Right lung (tissue), 10 donors: Measurements from ENCODE around the gene SCAPER. TPM values are rescaled to one million over a fixed set of nuclear protein-coding genes. Genes with fewer than 3 reads are reported as not detected.
A peak's percentile ranks its signal among the peaks of the same experiment; 100 is the strongest.

Experiments
- DNase-seq, 2 donors: peaks; one replicate each; pipeline ENCODE4 v3.0.0-alpha.2; 2013
- long read RNA-seq, 8 donors: transcript quantifications; one replicate each; lab custom pipeline, GENCODE V29; 2026
- polyA plus RNA-seq, 5 donors: library from polyadenylated mRNA; unstranded; fragments of 120-200 nt; gene quantifications; one replicate each; pipeline versions ENCODE4 v1.2.1 to v1.2.3, GENCODE V29; 2013; ENCODE audit warnings: inconsistent platforms in 1 of 5, low replicate concordance in 1 of 5; ENCODE audit not compliant: insufficient read length in 5 of 5, insufficient read depth in 1 of 5

Gene SCAPER, protein sequence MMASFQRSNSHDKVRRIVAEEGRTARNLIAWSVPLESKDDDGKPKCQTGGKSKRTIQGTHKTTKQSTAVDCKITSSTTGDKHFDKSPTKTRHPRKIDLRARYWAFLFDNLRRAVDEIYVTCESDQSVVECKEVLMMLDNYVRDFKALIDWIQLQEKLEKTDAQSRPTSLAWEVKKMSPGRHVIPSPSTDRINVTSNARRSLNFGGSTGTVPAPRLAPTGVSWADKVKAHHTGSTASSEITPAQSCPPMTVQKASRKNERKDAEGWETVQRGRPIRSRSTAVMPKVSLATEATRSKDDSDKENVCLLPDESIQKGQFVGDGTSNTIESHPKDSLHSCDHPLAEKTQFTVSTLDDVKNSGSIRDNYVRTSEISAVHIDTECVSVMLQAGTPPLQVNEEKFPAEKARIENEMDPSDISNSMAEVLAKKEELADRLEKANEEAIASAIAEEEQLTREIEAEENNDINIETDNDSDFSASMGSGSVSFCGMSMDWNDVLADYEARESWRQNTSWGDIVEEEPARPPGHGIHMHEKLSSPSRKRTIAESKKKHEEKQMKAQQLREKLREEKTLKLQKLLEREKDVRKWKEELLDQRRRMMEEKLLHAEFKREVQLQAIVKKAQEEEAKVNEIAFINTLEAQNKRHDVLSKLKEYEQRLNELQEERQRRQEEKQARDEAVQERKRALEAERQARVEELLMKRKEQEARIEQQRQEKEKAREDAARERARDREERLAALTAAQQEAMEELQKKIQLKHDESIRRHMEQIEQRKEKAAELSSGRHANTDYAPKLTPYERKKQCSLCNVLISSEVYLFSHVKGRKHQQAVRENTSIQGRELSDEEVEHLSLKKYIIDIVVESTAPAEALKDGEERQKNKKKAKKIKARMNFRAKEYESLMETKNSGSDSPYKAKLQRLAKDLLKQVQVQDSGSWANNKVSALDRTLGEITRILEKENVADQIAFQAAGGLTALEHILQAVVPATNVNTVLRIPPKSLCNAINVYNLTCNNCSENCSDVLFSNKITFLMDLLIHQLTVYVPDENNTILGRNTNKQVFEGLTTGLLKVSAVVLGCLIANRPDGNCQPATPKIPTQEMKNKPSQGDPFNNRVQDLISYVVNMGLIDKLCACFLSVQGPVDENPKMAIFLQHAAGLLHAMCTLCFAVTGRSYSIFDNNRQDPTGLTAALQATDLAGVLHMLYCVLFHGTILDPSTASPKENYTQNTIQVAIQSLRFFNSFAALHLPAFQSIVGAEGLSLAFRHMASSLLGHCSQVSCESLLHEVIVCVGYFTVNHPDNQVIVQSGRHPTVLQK (N-terminal part only)
- polyA plus RNA-seq = 10 to 100 TPM; 21.3 to 30.2 (median 26.1) TPM
- long read RNA-seq, donor 1 = 0 reads
- long read RNA-seq, donor 2 = 0 reads
- long read RNA-seq, donor 3 = 0 reads
- long read RNA-seq, donor 4, partial matches to known transcripts = 239 of 244 reads
- long read RNA-seq, donor 4, other reads (novel, unspliced or antisense) = 5 of 244 reads
- long read RNA-seq, donor 5 = 0 reads
- long read RNA-seq, donor 6, partial matches to known transcripts = 0 of 1 reads
- long read RNA-seq, donor 6, other reads (novel, unspliced or antisense) = 0 of 1 reads
- long read RNA-seq, donor 7, partial matches to known transcripts = 7 of 7 reads
- long read RNA-seq, donor 7, other reads (novel, unspliced or antisense) = 0 of 7 reads
- long read RNA-seq, donor 8 = 0 reads

DNA sequence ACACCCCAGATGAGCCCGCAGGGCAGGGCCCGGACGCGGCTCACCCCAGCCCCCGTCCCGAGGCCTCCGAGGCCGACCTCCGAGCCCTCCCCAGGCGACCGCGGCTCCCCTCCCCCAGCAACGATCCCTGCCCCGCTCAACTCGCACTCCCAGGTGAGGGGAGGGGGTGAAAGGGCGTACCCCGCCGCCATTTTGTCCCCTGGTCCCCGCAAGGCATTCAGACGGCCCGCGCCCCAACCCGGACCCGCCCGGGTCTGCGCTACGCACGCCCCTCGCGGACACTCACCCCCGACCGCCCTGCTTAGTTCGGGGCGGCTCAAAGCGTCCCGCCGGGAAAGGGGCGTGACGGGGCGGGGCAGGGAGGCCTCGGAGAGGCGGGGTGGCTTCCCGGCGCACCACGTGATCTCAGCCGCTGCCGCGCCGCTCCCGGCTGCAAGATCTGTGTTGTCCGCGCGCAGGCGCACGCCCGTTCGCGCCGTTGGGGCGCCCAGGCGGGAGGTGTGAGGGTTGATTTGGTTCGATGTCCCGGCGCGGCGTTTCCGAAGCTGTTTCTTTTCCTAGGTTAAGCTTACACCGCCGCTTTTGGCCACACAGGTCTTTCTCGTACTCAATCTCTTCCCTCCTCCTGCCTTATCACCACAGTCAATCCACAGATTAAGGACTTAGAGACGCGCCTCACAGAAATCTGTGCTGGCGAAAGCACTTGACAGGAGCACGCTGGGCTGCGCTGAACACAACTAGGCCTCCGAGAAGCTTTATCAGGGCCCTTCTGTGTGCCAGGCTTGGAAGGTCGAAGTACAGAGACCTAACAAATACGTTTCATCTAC is at the start of gene SCAPER:
TSS of gene SCAPER (minus strand) at position 328 of the 827 bp plus-strand sequence. CDS start 21,523 bp downstream, outside the sequence.
- DNase-seq = peak; percentile 91

DNA sequence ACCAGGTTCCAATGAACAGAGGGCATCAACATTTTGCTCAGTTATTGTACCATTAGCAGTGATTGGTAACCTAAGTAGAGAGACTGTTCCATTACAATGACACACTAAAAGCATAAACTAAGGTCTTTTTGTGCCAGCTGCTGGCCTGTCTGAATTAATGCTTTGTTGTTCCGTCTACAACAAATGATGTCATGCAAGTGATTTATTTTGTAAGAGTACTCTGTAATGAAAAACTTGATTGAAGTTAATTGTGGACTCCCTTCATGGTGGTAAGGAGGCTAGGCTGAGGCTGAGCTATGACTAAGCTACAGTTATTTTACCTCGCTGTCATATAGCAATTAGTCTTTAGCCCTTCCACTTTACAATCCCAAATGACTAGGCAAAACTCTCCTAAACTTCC is 49.6 kb upstream of the SCAPER start:
- no peak for DNase-seq

DNA sequence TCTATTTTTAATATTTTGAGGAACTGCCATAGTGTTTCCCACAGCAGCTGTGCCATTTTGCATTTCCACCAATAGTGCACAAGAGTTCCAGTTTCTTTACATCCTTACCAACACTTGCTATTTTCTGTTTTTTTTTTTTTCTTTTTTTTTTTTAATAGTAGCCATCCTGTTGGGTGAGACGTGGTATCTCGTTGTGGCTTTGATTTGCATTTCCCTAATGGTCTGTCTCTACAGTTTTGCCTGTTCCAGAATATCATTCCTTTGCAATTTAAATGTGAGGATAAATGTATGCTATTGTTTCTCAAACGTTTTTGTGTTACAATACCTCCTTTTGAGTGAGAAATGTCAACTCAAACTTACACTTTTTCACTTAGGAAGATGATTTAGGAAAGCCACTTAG is 48.8 kb upstream of the SCAPER start:
- no peak for DNase-seq

DNA sequence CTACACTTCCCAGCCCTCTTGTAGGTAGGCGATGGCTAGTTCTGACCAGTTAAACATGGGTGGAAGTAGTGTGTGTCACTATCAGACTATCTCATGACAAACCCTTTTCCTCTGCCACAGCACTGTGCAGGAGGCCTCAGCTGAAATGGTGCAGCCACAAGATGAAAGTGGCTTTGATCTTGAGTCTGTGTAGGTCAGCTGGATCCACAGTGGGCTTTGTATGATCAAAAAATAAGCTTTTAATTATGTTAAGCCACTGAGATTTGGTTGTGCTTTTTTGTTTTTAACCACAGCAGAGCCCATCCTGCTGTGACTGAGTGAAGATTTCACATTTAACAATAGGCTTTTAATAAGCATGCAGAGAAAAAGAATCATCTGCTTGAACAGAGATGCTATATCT is 46.1 kb upstream of the SCAPER start:
- no peak for DNase-seq

DNA sequence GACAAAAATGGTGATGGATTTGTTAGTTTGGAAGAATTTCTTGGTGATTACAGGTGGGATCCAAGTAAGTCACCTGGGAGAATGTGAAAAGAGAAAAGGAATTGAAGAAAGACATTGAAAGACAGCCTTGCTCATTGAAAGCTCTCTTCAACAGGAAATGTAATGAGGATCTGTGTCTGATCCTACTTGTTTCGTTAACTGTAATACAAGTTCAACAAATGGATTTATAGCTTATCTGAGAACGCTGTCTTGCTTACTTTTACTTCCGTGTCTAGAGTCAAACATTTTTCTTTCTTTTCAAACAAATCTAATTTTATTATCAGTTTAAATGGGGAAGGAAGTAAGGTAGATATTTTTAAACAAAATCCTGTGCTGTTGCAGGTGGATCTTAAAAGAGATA is 42.3 kb upstream of the SCAPER start:
- no peak for DNase-seq

DNA sequence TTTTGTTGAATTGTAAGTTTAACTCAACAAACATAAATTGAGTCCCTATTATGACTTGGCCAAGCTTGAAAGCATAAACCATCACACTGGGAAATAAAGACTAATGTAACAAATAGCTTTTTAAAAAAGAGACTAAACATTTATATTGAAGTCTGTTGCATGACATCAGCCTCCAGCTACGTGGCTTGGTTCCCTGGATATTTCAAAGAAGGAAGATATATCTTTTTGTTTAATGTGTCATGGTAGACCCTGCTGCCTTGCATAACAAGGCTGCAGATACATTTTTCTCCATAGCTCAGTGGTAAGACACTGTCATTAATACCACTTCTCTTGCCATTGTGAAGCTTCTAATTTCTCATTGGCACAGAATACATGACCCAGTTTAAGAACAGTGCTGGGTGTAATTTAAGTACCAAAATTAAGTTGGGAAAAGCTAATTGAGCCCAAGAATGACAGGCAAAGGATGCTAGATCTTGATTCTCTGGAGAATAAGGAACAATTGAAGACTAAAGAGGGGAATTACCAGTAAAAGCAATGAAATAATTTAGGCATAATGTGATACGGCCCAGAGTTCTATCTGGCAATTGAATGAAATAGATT is 40.5 kb upstream of the SCAPER start:
- no peak for DNase-seq

DNA sequence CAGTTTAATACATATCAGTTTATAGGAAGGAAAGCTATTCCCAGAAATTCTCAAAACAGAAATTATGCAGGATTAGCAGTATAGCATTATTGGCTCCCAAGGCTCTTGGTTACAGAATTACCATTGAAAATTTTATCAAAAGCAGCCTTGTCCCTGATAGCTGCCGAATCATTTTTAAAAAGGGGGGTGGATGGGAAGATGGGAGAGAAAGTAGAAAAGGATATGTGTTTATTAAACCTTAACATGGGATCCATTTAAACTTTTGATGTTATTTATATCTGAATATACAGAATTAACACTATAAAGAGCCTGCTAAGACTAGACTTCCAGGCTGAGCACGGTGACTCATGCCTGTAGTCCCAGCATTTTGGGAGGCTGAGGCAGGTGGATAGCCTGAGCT is 37.2 kb upstream of the SCAPER start:
- DNase-seq = no peak

DNA sequence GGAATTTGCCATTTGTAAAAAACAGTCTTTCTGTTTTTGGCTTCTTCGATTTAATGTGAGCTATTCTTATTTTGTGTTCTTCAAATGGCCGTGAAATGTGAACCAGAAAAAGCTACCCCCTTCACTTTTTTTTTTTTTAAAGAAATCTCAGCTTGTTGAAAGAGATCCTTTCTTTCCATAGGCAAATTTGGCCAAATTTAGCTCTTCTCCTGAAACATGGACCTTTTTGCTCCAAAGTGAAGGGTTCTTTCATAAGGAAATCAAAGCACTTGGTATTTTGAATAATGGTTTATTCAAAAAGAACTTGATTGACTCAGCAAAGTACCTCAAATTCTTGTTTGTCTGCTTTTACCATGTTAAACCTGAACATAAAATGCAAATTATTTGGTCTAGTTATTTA is 36.5 kb upstream of the SCAPER start:
- no peak for DNase-seq

DNA sequence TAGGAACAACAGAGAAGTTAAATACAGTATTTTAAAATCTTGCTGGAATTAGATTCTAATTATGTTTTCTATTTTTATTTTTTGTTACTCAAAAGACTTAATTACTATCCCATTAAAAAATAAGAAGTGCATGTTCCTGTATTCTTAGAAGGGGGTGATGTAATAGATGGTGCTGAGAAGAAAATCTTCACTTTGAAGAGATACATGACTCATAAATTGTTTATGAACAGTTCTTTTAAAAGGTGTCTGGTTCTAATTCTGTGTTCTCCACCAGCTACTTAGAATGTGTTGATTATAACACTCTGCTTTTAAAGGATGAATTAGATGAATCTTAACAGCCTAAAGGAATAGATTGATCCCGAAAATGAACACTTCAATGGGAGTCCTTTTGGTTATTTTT is 34.6 kb upstream of the SCAPER start:
- no peak for DNase-seq

DNA sequence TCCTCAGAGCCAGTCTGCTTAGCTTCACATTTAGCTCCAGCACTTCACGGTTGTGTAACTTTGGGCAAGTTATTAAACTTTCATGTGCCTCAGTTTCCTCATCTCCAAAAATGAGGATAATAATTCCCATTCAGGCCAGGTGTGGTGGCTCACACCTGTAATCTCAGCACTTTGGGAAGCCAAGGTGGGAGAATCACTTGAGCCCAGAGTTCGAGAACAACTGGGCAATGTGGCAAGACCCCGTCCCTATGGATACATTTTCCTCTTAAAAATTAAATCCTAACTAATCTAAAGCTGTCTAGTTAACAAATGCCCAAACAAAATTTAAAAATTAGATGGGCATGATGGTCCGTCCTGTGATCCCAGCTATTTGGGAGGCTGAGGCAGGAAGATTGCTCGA is 33.6 kb upstream of the SCAPER start:
- DNase-seq = no peak

DNA sequence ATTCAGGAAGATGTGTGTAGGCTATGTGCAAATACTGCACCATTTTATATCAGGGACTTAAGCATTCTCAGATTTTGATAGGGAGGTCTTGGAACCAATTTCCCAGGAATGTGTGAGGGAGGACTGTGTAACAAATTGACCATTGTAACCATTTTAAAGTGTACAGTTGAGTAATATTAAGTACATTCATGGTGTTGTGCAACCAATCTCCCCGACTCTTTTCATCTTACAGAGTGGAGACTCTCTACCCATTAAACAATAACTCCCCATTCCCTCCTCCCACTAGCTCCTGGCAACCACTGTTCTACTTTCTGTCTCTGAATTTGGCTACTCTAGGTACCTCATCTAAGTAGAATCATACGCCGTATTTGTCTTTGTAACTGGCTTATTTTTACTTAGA is 31.5 kb upstream of the SCAPER start:
- DNase-seq = no peak

DNA sequence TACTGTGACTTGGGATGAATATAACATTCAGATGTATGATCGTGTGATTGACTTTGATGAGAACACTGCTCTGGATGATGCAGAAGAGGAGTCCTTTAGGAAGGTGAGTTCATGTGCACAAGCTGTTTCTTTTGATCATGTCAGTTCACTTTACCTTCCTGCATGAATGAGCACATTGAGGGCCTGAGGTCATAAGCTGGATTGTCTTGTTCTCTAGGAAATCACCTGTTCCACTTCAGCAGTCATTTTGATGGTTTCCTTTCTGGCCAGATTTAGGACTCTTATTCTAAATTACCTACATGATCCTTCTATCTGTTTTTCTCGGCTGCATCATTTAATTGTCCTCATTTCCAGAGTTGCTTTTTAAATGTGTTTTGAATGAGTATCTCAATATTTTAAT is 30.5 kb upstream of the SCAPER start:
- DNase-seq = no peak

DNA sequence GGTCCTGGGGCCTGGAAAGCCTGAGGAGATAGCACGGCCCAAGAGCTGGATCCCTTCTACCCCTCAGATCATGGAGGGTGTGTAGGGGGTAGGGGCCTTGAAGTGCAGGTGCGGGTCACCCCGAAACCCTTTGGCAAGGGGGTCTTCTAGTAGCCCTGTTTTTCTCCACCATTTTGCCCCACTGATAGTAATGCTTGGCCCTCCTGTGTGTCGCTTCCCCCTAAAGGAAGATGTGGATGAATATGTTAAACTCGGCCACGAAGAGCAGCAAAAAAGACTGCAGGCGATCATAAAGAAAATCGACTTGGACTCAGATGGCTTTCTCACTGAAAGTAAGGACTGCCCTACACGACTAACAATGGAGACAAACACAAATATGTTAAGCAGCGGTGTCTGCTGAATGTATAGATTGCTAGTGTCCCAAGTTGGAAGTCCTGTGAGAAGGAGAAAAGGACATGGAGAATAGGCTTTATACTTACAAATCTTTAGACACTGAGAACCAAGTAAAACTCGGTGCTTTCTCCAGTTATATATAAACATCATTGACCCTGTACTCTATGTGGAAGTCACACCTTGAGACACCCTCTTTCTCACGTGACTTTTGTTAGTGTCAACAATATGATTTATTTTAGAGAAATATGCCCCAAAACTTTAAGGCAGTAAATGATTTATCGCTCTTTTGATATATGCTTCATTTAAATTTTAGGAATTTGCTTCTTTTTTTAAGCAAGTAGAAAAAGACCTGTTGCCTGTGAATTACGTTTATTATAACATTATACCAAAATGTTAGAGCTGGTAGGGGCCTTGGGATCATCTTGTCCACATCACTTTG is 27.2 kb upstream of the SCAPER start:
- DNase-seq = peak; percentile 27 to 28

DNA sequence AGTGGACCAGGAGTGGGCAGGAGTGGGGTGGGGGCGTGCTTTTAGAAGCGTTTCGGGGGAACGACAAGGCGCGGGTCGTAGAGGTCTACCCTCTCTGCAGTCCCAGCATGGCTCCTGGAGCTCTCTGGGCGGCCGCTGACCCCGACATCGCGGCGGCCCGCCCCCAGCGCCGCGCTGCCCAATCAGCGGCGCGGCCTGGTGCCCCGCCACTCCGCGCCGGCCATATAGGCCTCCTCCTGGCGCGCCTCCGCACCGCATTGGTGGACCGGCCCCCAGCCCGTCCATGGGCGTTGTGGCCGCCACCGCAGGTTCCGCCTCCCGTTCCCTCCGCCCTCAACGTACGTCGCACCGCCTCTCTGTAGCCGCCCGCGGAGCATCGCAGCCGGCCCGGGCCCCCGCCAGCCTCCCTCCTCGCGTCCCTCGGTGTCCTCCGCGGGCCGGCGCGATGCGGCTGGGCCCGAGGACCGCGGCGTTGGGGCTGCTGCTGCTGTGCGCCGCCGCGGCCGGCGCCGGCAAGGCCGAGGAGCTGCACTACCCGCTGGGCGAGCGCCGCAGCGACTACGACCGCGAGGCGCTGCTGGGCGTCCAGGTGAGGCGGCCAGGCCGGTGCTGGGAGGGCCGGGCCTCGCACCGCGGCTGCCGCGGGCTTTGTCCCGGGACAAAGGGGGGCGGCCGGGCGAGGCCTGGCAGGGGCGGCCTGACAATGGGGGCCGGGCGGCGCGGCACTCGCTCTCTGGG is 26.4 kb upstream of the SCAPER start, which contains the start of gene RCN2:
TSS of gene RCN2 (plus strand) at position 353 of the 738 bp plus-strand sequence. CDS start at position 446, 93 bp downstream.
- peak; percentile 93 to 95 for DNase-seq

DNA sequence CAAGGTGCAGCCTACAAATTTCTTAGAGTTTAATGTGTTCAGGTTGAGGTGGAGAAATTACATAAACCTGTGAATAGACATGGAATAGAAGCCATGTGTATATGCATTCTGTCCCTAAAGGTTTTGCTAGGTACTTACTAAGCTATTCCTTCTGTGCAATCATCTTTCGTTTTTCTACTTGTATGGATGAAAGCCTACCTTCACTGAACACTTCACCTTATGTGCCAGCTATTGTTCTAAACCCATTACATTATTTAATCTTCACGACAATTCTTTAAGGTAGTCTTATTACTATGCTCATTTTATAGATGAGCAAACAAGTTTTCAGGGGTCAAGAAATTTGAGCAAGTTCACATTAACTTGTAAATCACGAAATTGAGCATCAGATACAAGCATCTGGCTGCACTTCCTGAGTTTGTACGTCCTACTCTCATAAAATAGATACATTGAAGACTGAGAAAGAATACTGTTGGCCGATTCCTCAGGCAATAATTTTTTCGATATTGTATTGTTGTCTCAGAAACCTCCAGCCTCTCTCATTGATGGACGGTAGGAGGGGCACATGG is 25.8 kb upstream of the SCAPER start:
- DNase-seq = no peak

DNA sequence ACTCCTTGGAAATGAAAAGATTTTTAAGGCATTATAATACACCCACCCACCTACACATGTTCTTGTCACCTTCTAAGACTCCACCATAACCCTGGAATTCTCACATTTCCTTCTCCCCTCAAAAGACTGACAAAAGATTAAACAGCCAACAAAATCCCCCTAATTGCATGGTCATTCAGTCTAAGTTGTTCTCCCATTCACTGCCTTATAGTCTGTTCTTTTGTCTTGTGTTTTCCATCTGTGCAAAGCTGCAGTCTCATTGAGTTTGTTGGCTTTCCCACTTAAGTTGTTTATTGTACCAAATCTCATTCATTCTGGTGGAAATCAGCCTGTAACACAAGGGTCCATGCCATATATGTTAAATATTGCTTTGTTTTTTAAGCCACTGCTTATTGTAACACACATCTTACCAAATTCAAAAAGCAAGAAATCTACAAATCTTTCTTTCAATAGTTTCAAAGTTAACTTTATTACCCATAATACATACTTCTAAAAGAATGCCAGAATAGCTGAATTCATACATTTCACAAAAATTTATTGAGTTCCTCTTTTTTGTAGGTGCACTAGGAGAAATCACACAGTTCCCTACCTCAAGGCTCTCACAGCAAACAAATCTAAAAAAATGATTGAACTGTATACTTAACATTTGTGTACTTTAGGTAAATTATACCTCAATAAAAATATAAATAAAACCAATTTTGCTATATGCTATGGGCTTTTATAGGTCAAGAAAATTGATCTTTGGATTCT is 24.0 kb upstream of the SCAPER start:
- no peak for DNase-seq

DNA sequence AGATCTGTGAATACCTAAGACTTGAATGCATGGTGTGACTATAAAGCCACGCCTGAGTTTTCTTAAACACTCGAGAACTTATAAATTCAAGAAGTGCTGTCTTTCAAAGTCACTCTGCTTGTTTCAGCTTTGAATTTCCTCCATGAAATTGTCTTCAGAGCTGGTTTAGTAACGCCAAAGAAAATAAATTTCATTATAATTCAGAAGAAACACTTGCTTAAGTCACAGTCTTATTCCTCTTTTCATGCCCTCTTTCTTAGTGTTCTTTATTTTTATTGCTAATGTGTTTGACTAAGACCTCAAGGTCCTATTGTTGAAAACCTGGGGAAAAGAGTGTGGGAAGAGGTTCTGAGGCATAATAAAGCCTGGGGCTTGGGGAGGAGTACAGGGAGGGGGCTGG is 23.1 kb upstream of the SCAPER start:
- DNase-seq = no peak
